Measurements from ENCODE around the gene BABAM1. TPM values are rescaled to one million over a fixed set of nuclear protein-coding genes. Genes with fewer than 3 reads are reported as not detected.
A peak's percentile ranks its signal among the peaks of the same experiment; 100 is the strongest.

BABAM1 gene
- total RNA-seq, 1 experiment from 2014 or later = 79.5 TPM

DNA sequence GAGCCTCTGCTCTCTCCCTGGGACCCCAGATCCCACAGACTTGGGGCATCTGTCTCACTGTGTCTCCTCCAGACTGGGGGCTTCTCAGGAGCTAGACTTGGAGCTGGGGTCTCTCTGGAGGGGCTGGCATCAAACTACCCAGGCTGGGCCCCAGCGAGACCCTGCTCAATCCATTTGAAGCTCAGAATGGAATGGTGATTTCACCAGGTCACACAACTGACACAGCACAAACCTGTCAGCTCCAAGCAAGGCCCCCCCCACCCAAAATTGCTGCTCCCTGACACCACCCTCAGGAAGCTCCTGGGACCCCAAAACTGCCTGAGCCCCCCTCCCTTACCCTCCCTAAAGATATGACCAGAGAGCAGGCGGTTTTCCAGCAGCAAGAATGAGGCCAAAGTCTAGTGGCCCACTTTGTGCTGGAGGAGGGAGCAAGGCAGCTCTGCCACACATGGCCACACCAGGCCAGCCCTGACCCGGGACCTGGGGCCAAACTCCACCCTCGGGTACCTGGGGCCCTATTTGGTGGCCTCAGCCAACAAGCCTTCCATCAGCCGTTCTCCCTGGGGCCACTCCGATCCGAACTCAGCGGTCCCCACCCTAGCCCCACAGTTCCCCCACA is 23.9 kb upstream of the BABAM1 start:
- in situ Hi-C loops (cut with HindIII; ENCODE audit: low pct_unique_long_range_greater_than_20kb, low sequenced_read_pairs) (no loop called here), intact Hi-C loops (cut with micrococcal nuclease; ENCODE audit: unreplicated experiment) (no loop called here)
- Histone ChIP-seq H3K4me3 (ENCODE audit: low read depth in 2 of 2, low read length in 2 of 2) (peak overlapping the region; percentile 83 to 84), H3K27ac (ENCODE audit: low read length) (peak overlapping the region; percentile 91), H3K9me3 (ENCODE audit: control insufficient read depth, insufficient read depth, low read depth, low read length) (no peaks in the 10 kb centered on the region), H3K4me1 (ENCODE audit: control insufficient read depth, insufficient read depth, low read length) (peaks cover 51% of the 10 kb centered on the region), H3K36me3 (ENCODE audit: control insufficient read depth, insufficient read depth, low read length) (peaks cover 5% of the 10 kb centered on the region), H3K27me3 (ENCODE audit: control insufficient read depth, insufficient read depth, low read length) (no peaks in the 10 kb centered on the region)
- DNase-seq (ENCODE audit: low read depth, low spot score) (no peak), ATAC-seq (no peak)
- TF ChIP-seq TCF7L2 (IDR thresholded peaks at IDR 0.05; ENCODE audit: low read depth, low read length) (no peak), REST (IDR thresholded peaks at IDR 0.05; ENCODE audit: insufficient read depth in 1 of 2, low read depth in 2 of 2, low read length in 1 of 2) (no peak), POLR2AphosphoS5 (IDR thresholded peaks at IDR 0.05; ENCODE audit: low read depth, low read length) (no peak)
- TF ChIP-seq, protein P1, sequence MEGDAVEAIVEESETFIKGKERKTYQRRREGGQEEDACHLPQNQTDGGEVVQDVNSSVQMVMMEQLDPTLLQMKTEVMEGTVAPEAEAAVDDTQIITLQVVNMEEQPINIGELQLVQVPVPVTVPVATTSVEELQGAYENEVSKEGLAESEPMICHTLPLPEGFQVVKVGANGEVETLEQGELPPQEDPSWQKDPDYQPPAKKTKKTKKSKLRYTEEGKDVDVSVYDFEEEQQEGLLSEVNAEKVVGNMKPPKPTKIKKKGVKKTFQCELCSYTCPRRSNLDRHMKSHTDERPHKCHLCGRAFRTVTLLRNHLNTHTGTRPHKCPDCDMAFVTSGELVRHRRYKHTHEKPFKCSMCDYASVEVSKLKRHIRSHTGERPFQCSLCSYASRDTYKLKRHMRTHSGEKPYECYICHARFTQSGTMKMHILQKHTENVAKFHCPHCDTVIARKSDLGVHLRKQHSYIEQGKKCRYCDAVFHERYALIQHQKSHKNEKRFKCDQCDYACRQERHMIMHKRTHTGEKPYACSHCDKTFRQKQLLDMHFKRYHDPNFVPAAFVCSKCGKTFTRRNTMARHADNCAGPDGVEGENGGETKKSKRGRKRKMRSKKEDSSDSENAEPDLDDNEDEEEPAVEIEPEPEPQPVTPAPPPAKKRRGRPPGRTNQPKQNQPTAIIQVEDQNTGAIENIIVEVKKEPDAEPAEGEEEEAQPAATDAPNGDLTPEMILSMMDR (IDR thresholded peaks at IDR 0.05) = no peak
- TSS peak; percentile 61 for BruUV-seq (replicated peaks)
- ChIA-PET CTCF (interaction anchor here (0.7 kb wide), 1 partner anchor 434 kb away, joined by 9 read pairs; no protein-coding TSS in a partner anchor), POLR2A (interaction anchor here (1.0 kb wide), 1 partner anchor 16 kb away, joined by 3 read pairs; no protein-coding TSS in a partner anchor)

- Histone ChIP-seq H3K9me3 (ENCODE audit: control insufficient read depth, insufficient read depth, low read depth, low read length) (no peaks in the 10 kb centered on the region), H3K36me3 (ENCODE audit: control insufficient read depth, insufficient read depth, low read length) (peaks cover 5% of the 10 kb centered on the region), H3K27ac (ENCODE audit: low read length) (peak overlapping the region; percentile 91), H3K4me1 (ENCODE audit: control insufficient read depth, insufficient read depth, low read length) (peaks cover 52% of the 10 kb centered on the region), H3K4me3 (ENCODE audit: low read depth in 2 of 2, low read length in 2 of 2) (peak overlapping the region; percentile 83 to 84), H3K27me3 (ENCODE audit: control insufficient read depth, insufficient read depth, low read length) (no peaks in the 10 kb centered on the region)
- ChIA-PET POLR2A (no interaction called here), CTCF (interaction anchor here (0.5 to 0.7 kb wide), 2 partner anchors 41 to 435 kb away, joined by 3 to 9 read pairs; no protein-coding TSS in a partner anchor)
- in situ Hi-C loops (cut with HindIII; ENCODE audit: low pct_unique_long_range_greater_than_20kb, low sequenced_read_pairs) = no loop called here
- peak; percentile 39 for ATAC-seq
- BruUV-seq (replicated peaks) = no TSS peak
- TF ChIP-seq TCF7L2 (IDR thresholded peaks at IDR 0.05; ENCODE audit: low read depth, low read length) (no peak), POLR2AphosphoS5 (IDR thresholded peaks at IDR 0.05; ENCODE audit: low read depth, low read length) (no peak), SIN3A (IDR thresholded peaks at IDR 0.05; ENCODE audit: borderline replicate concordance, insufficient read depth, low read depth, low read length) (no peak), REST (IDR thresholded peaks at IDR 0.05; ENCODE audit: insufficient read depth in 1 of 2, low read depth in 2 of 2, low read length in 1 of 2) (no peak)
- TF ChIP-seq, protein P1 (IDR thresholded peaks at IDR 0.05) = no peak
- intact Hi-C loops (cut with micrococcal nuclease; ENCODE audit: unreplicated experiment) = no loop called here
- no peak for DNase-seq (ENCODE audit: low read depth, low spot score)
Observed at GRCh38 chr19:17243830-17244617, 23.2 kb upstream of the BABAM1 start.
